Heart left ventricle (tissue), 16 donors: ENCODE data around the gene GLG1. TPM values are rescaled to one million over a fixed set of nuclear protein-coding genes. Genes with fewer than 3 reads are reported as not detected.
"Not testable (repeated sequence)": the region's sequence is repeated elsewhere in the genome, so short reads cannot be mapped to it uniquely, and the experiment has no call there.

Experiments used
- ATAC-seq, 4 donors: fragments of 200-7000 bp; cut with Tn5 transposase; one replicate each; pipeline ENCODE4 v1.9.1; 2020 to 2022; ENCODE audit warnings: moderate library complexity in 4 of 4, mild to moderate bottlenecking in 3 of 4, moderate number of reproducible peaks in 1 of 4
- DNase-seq, 5 donors: peaks; one replicate each; pipeline ENCODE4 v3.0.0-alpha.2; 2020
- H3K27ac ChIP-seq, 12 donors: fragments of 200-600 bp; sonication (generic) in 4 of 12; one replicate each; pipeline versions ENCODE4 v1.5.0 to v1.8.0; 2016 to 2022; ENCODE audit warnings: mild to moderate bottlenecking in 2 of 12
- H3K27me3 ChIP-seq, 9 donors: fragments of 200-600 bp; sonication (generic) in 2 of 9; one replicate each; pipeline versions ENCODE4 v1.5.1 to v1.8.0; 2016 to 2022; ENCODE audit warnings: mild to moderate bottlenecking in 3 of 9
- H3K36me3 ChIP-seq, 9 donors: fragments of 200-600 bp; sonication (generic) in 2 of 9; one replicate each; pipeline versions ENCODE4 v1.5.0 to v1.8.0; 2018 to 2022; ENCODE audit warnings: mild to moderate bottlenecking in 2 of 9
- H3K4me1 ChIP-seq, 12 donors: fragments of 200-600 bp; sonication (generic) in 4 of 12; one replicate each; pipeline versions ENCODE4 v1.5.0 to v1.8.0; 2016 to 2022; ENCODE audit warnings: mild to moderate bottlenecking in 3 of 12
- H3K4me3 ChIP-seq, 12 donors: fragments of 200-600 bp; sonication (generic) in 4 of 12; one replicate each; pipeline versions ENCODE4 v1.5.0 to v1.8.0; 2017 to 2022; ENCODE audit warnings: mild to moderate bottlenecking in 9 of 12, moderate library complexity in 4 of 12
- H3K9me3 ChIP-seq, 12 donors: fragments of 200-600 bp; sonication (generic) in 4 of 12; one replicate each; pipeline versions ENCODE4 v1.5.0 to v1.8.0; 2016 to 2022; ENCODE audit warnings: mild to moderate bottlenecking in 1 of 12
- POLR2A ChIP-seq, 2 donors: fragments of 450-650 bp; IDR thresholded peaks; one replicate each; pipeline ENCODE4 v1.6.1; 2017; ENCODE audit warnings: antibody characterized with exemption in 2 of 2, mild to moderate bottlenecking in 2 of 2, moderate library complexity in 2 of 2
- WGBS, 4 donors: extraction: QIAGEN DNeasy Blood & Tissue Kit in 2 of 4; methylation state at CpG; one replicate each; pipeline versions ENCODE4 v1.1.5 to v1.1.7; 2013 to 2018; 5-methylcytosine and 5-hydroxymethylcytosine counted together
- intact Hi-C, 10 donors: fragments of 100-400 bp; cut with DNase I; formaldehyde crosslinking; loops; one replicate each; pipeline versions ENCODE4 v1.11.1 to v1.14.2; 2022
- polyA plus RNA-seq, 2 donors: library from polyadenylated mRNA; stranded (reverse); fragments of 200-250 nt; gene quantifications; one replicate each; pipeline ENCODE4 v1.2.3, GENCODE V29; 2013
- total RNA-seq, 9 donors: library from RNA; depleted of rRNA in 2 of 9; stranded (reverse); fragments of >200 nt in 2 of 9; fragmentation: NEBNext Ultra II Directional in 3 of 9; extraction: Animal tissue kit (Norgen Biotek cat#: 25700) in 3 of 9; gene quantifications; one replicate each; pipeline versions ENCODE4 v1.1.0 to v1.2.4, GENCODE V29; 2016 to 2023
- donor health status: ischemic (EF 13 %, LVEDD 7.1; RV severe dilation, severe dysfunction).
- donor health status: healthy with polysubstance abuse.
- donor health status: DM: no; HTN: yes; CAD: no.
- donor health status: DM: no; HTN: no; CAD: no.
- donor health status: ischemic (EF 25% LVEDD 6.9; RV normal size, moderate dysfunction).
- donor health status: ischemic (EF 25% LVEDD 5.7; RV mildly dilated, moderate dysfunction).
- donor health status: healthy.
- donor health status: DM: yes; HTN: yes; CAD: no.
- donor health status: ischemic (EF 35%, LVEDD 5.7; RV mildly dilated, moderate dysfunction).
- donor health status: nonischemic (EF 11% LVEDD 7.7; RV severe dilation, severe dysfunction).
- donor health status: DM: yes; HTN: yes; CAD: no.
- donor health status: PGD.
- donor health status: ischemic (EF 29% LVEDD 5.4; RV normal size, mild dysfunction).
- donor health status: nonischemic (EF 23%, LVEDD 6.1; RV moderate dilation, normal function).

The GLG1 gene
- total and polyA plus RNA-seq, 11 donors: 26.5 to 138 (median 102) TPM

DNA sequence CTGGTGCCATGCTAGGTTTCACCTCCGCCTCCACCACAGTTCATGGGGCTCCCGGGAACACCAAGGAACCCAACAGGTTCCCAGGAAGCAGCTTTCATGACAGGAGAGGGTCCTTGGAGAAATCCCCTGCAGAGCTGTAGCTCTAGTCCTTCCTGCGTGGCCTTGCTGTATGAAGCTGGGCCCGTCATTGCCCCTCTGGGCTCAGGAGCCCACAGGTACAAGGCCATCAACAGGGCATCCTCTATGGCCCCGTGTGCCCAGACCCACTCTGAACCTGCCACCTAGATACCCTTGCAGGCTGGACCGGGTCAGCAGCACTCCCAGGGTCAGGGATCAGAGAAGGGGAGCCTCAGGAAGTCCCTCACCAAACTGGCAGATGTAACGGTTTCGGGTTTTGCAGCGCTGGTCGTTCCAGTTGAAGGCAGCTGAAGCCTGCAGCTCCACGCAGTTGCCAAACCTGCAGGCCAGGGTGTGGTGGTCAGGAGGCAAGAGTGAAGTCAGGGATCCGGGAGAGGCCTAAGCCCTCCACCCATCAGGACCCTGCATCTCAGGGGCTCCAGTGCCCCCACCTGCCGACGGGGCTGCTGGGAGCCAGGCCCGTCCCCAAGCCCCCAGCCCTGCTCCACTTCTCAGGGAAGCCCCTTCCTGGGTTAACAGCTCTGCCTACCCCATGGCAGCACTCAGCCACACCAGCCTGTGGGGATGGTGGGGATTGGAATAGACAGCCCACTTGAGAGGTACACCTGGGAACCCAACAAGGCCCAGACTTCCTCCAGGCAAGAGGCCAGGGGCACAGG lies 197.5 kb downstream of the GLG1 start:
- H3K9me3 ChIP-seq, H3K36me3 ChIP-seq, ATAC-seq, H3K4me1 ChIP-seq, H3K27ac ChIP-seq, H3K4me3 ChIP-seq, H3K27me3 ChIP-seq, intact Hi-C loops: not testable (repeated sequence)
- 90 to 100% (median 92%) methylated on average over 4 to 13 of the region's 15 CpGs for WGBS, 4 donors
- peak in 1 of 5 donors; percentile 49 for DNase-seq

DNA sequence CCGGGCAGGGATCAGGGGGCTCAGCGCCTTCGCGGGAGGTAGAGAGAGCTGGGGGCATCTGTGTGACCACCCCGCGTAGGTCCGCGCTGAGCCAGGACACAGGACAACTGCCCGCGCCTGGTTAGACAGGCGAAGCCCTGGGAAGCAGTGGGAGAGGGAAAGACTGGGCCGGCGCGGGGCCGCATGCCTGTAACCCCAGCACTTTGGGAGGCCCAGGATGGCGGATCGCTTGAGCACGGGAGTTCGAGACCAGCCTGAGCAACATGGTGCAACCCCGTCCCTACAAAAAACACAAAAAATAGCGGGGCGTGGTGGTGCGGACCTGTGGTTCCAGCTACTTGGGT lies 199.6 kb downstream of the GLG1 start:
- H3K9me3 ChIP-seq, H3K36me3 ChIP-seq, H3K4me1 ChIP-seq, intact Hi-C loops, H3K27me3 ChIP-seq: not testable (repeated sequence)
- peak overlapping the region; percentile 66 to 90 (median 79) for H3K27ac ChIP-seq
- WGBS, 4 donors: 17 to 27% (median 23%) methylated on average over 13 to 15 of the region's 23 CpGs; no CpG with 5 or more reads in 1 of the 4 donors
- ATAC-seq (peak; percentile 23 to 64 (median 50)), DNase-seq (peak in 4 of 5 donors; percentile 24 to 80 (median 54))
- peak overlapping the region in 11 of 12 donors; percentile 40 to 63 (median 55) for H3K4me3 ChIP-seq

DNA sequence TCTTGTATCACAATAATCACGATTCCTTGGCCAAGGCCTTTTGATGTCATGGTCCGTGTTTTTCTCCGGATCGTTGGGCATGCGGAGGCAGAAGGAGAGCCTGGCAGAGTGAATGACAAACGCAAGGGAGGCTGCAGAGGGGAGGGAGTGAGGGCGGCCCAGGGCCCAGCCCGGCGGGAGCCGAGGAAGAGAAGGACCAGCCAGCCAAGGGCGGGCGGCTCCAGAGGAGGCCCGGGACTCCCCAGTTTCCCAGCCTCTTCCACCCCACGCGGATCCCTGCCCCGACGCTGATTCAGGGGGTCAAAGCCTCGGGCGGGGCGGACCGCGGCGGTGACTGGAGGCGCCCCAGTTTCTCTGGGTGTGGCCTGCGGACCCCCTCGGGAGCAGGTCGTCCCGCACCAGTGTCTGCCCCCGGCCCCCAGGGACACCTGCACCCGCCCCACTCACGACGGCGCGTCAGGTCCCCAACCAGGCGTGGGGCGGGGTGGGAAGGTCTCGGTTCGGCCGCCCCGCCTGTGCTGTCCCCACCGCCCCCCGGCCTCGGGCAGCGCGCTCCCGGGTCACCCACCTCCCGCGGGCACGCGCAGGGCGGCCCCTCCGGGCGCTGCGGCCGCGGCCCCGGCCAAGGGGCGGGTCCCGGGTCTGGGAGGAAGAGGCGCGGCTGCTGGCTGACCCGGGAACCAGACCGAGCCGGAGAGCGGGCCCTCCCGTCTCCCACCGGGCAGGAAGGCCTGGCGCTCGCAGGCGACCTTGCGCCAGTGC lies 200.1 kb downstream of the GLG1 start:
- H3K9me3 ChIP-seq, intact Hi-C loops, H3K27me3 ChIP-seq, H3K36me3 ChIP-seq, H3K4me1 ChIP-seq: not testable (repeated sequence)
- whole genome bisulfite sequencing, 4 donors: 1 to 2% methylated on average over 22 to 25 of the region's 71 CpGs; no CpG with 5 or more reads in 2 of the 4 donors
- DNase-seq (peak; percentile 45 to 73 (median 50)), ATAC-seq (peak; percentile 87 to 96 (median 92))
- peak overlapping the region in 11 of 12 donors; percentile 40 to 63 (median 55) for H3K4me3 ChIP-seq
- TF ChIP-seq POLR2A (IDR thresholded peaks at IDR 0.05): peak in 1 of 2 donors; percentile 28
- peak overlapping the region; percentile 66 to 90 (median 79) for H3K27ac ChIP-seq

GRCh38 chr16:74404148-74404933 lies 202.6 kb downstream of the GLG1 start:
- H3K4me1 ChIP-seq, intact Hi-C loops, H3K27ac ChIP-seq, ATAC-seq, H3K4me3 ChIP-seq, H3K9me3 ChIP-seq, H3K27me3 ChIP-seq, H3K36me3 ChIP-seq: not testable (repeated sequence)
- DNase-seq: peak in 1 of 5 donors; percentile 14
- 58 to 83% (median 62%) methylated on average over 1 to 8 of the region's 14 CpGs for WGBS, 4 donors

- H3K4me1 ChIP-seq: peaks cover 0 to 18% (median 6%) of the 10 kb centered on the region in 12 donors
- intact Hi-C loops, H3K36me3 ChIP-seq, H3K27me3 ChIP-seq, H3K9me3 ChIP-seq, H3K27ac ChIP-seq, H3K4me3 ChIP-seq, ATAC-seq: not testable (repeated sequence)
- peak in 1 of 5 donors; percentile 24 for DNase-seq
- WGBS, 4 donors: 92 to 94% (median 93%) methylated on average over 3 of the region's 4 CpGs
Observed at GRCh38 chr16:74400238-74400637, 206.7 kb downstream of the GLG1 start.

- H3K36me3 ChIP-seq, H3K4me3 ChIP-seq, H3K9me3 ChIP-seq, H3K27me3 ChIP-seq, intact Hi-C loops: not testable (repeated sequence)
- DNase-seq (peak in 2 of 5 donors; percentile 15 to 58), ATAC-seq (peak; percentile 47 to 77 (median 68))
- WGBS, 4 donors: 36 to 71% (median 45%) methylated on average over 8 to 11 of the region's 15 CpGs
- Histone ChIP-seq H3K4me1 (peaks cover 0 to 18% (median 6%) of the 10 kb centered on the region in 12 donors), H3K27ac (peak overlapping the region in 3 of 12 donors; percentile 4 to 22 (median 19))
Observed at GRCh38 chr16:74398212-74398895, 208.6 kb downstream of the GLG1 start.

Other genes starting within 250 kb of the GLG1 start
- gene NPIPB15, start 230.8 kb downstream of the GLG1 start, total RNA-seq: 1 to 10 TPM in 6 of 9 donors, under 1 TPM in 1, not detected in 2; 0.72 to 2.9 (median 1.6) TPM
- 1 to 10 TPM; 1.9 to 3.4 TPM for gene NPIPB15, start 230.8 kb downstream of the GLG1 start, polyA plus RNA-seq
- 1 to 10 TPM in 1 of 9 donors, under 1 TPM in 3, not detected in 5; 0.14 to 1.5 (median 0.44) TPM for gene CLEC18B, start 185.6 kb downstream of the GLG1 start, total RNA-seq
- gene CLEC18B, start 185.6 kb downstream of the GLG1 start, polyA plus RNA-seq: under 1 TPM; 0.25 to 0.30 TPM
- gene RFWD3, start 59.8 kb upstream of the GLG1 start, total RNA-seq: 10 to 100 TPM in 2 of 9 donors, 1 to 10 TPM in 7; 3.9 to 14.4 (median 5.3) TPM
- 1 to 10 TPM; 3.3 to 5.1 TPM for gene RFWD3, start 59.8 kb upstream of the GLG1 start, polyA plus RNA-seq
- gene MLKL, start 93.7 kb upstream of the GLG1 start, total RNA-seq: 10 to 100 TPM in 1 of 9 donors, 1 to 10 TPM in 8; 2.2 to 14.9 (median 4.3) TPM
- 1 to 10 TPM; 3.9 to 5.8 TPM for gene MLKL, start 93.7 kb upstream of the GLG1 start, polyA plus RNA-seq
- gene FA2H, start 167.7 kb upstream of the GLG1 start, total RNA-seq: under 1 TPM in 2 of 9 donors, not detected in 7; 0.28 to 0.50 TPM
- gene FA2H, start 167.7 kb upstream of the GLG1 start, polyA plus RNA-seq: 1 to 10 TPM in 1 of 2 donors, under 1 TPM in 1; 0.04 to 1.9 TPM